ENCODE measurements around the gene ZNF576. TPM values are rescaled to one million over a fixed set of nuclear protein-coding genes. Genes with fewer than 3 reads are reported as not detected.

The ZNF576 gene
- total and polyA plus RNA-seq, 2 of the 13 experiments (the other 11 are each of a cell fraction or from before 2014, with no cell fraction given) = 7.2 to 9.6 TPM

DNA sequence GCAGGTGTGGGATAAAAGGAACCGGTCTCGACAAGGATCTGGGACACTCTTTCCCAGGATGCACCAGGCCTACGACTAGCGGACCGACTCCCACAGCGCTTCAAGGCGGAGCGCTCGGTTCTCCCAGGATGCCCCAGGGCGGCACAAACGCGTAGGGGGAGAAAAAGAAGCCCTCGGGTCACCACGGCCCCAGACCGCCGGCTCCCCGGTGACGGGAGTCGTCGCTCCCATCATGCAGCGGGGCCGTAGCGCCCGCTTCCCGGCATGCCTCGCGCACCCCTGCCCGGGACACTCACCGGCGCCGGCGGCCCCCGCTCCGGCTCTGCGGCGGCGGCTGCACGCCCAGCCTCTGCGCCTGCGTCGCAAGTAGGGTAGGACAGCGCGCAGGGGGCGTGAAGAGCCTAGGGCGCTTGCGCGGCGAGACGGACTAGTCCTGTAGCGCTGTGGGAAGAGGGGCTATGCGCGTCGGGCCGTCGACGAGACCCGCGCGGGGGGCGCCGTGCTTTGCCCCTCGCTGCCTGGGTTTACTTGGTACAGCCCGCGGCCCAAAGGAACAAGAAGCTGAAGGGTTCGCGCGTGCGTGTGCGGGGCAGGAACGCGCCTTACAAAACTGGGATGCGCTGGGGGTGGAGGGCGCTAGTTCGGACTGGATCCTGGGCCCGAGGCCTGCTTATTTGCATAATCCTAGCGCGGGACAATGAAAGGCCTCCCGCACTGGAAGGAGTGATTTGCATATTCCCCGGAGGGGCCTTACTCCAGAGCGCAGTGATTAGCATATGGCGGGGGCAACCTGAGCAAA lies 23.1 kb downstream of the ZNF576 start, which contains the start of gene ZNF428 (continued):
- no peak for TF ChIP-seq MLXIP (CRISPR knock-in tag; IDR thresholded peaks at IDR 0.05; ENCODE audit: borderline replicate concordance)
- TF ChIP-seq ZNF432 (CRISPR knock-in tag; IDR thresholded peaks at IDR 0.05; ENCODE audit: borderline replicate concordance) = no peak
- TF ChIP-seq, protein P1, sequence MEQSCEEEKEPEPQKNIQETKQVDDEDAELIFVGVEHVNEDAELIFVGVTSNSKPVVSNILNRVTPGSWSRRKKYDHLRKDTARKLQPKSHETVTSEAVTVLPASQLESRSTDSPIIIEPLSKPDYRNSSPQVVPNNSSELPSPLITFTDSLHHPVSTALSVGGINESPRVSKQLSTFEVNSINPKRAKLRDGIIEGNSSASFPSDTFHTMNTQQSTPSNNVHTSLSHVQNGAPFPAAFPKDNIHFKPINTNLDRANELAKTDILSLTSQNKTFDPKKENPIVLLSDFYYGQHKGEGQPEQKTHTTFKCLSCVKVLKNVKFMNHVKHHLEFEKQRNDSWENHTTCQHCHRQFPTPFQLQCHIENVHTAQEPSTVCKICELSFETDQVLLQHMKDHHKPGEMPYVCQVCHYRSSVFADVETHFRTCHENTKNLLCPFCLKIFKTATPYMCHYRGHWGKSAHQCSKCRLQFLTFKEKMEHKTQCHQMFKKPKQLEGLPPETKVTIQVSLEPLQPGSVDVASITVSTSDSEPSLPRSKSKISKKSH (CRISPR knock-in tag; IDR thresholded peaks at IDR 0.05; ENCODE audit: borderline replicate concordance) = 0 out of 2 replicates have a peak, but pooled peaks have one; percentile 77
- 0 out of 2 replicates have a peak, but pooled peaks have one; percentile 40 for TF ChIP-seq TMF1 (CRISPR knock-in tag; IDR thresholded peaks at IDR 0.05; ENCODE audit: low read depth)
- no peak for TF ChIP-seq MNT (IDR thresholded peaks at IDR 0.05)
- TF ChIP-seq ZNF883 (CRISPR knock-in tag; IDR thresholded peaks at IDR 0.05; ENCODE audit: not compliant biosample characterization) = no peak
- TF ChIP-seq EHMT2 (IDR thresholded peaks at IDR 0.05; ENCODE audit: borderline replicate concordance, low read depth, low read length) = no peak
- no peak for TF ChIP-seq JARID2 (CRISPR knock-in tag; IDR thresholded peaks at IDR 0.05; ENCODE audit: insufficient replicate concordance)
- peak; percentile 88 for TF ChIP-seq YEATS4 (CRISPR knock-in tag; IDR thresholded peaks at IDR 0.05; ENCODE audit: borderline replicate concordance)
- no peak for TF ChIP-seq POLR2AphosphoS2 (IDR thresholded peaks at IDR 0.05; ENCODE audit: low read depth, low read length)
- TF ChIP-seq ZNF83 (CRISPR knock-in tag; IDR thresholded peaks at IDR 0.05; ENCODE audit: borderline replicate concordance) = peak; percentile 85; the same call in 1 of the 2 replicates
- TF ChIP-seq, protein P2, sequence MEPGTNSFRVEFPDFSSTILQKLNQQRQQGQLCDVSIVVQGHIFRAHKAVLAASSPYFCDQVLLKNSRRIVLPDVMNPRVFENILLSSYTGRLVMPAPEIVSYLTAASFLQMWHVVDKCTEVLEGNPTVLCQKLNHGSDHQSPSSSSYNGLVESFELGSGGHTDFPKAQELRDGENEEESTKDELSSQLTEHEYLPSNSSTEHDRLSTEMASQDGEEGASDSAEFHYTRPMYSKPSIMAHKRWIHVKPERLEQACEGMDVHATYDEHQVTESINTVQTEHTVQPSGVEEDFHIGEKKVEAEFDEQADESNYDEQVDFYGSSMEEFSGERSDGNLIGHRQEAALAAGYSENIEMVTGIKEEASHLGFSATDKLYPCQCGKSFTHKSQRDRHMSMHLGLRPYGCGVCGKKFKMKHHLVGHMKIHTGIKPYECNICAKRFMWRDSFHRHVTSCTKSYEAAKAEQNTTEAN (CRISPR knock-in tag; conservative IDR thresholded peaks at IDR 0.05) = peak; percentile 72; the same call in 1 of the 2 replicates
- TF ChIP-seq FOXO1 (CRISPR knock-in tag; IDR thresholded peaks at IDR 0.05) = peak; percentile 55; the same call in 1 of the 2 replicates
- TF ChIP-seq RFX1 (IDR thresholded peaks at IDR 0.05) = no peak
- TF ChIP-seq, protein P3, sequence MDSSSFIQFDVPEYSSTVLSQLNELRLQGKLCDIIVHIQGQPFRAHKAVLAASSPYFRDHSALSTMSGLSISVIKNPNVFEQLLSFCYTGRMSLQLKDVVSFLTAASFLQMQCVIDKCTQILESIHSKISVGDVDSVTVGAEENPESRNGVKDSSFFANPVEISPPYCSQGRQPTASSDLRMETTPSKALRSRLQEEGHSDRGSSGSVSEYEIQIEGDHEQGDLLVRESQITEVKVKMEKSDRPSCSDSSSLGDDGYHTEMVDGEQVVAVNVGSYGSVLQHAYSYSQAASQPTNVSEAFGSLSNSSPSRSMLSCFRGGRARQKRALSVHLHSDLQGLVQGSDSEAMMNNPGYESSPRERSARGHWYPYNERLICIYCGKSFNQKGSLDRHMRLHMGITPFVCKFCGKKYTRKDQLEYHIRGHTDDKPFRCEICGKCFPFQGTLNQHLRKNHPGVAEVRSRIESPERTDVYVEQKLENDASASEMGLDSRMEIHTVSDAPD (CRISPR knock-in tag; IDR thresholded peaks at IDR 0.05) = peak; percentile 76; the same call in 1 of the 2 replicates
- 0 out of 2 replicates have a peak, but pooled peaks have one; percentile 20 for TF ChIP-seq HNF4A (CRISPR knock-in tag; IDR thresholded peaks at IDR 0.05)
- TF ChIP-seq ZBTB42 (CRISPR knock-in tag; IDR thresholded peaks at IDR 0.05) = no peak
- no peak for TF ChIP-seq HNF4G (IDR thresholded peaks at IDR 0.05; ENCODE audit: borderline replicate concordance, low read depth, low read length)
- TF ChIP-seq HNF4G (CRISPR knock-in tag; IDR thresholded peaks at IDR 0.05; ENCODE audit: borderline replicate concordance, low read depth) = peak; percentile 75
